Smooth muscle cell (in vitro differentiated cells): ENCODE results near the gene RNF130. TPM values are rescaled to one million over a fixed set of nuclear protein-coding genes. Genes with fewer than 3 reads are reported as not detected.

Experiments used
- DNase-seq: peaks from one replicate; lab custom pipeline; 2025; ENCODE audit not compliant: unreplicated experiment; lab: John Stamatoyannopoulos, UW
- H2AFZ ChIP-seq: fragments of 200-600 bp; sonication (generic); 2 replicates; pipeline ENCODE4 v1.6.0; 2016; ENCODE audit warnings: antibody characterized with exemption, low read depth, mild to moderate bottlenecking
- H3F3A ChIP-seq: fragments of 200-600 bp; sonication (generic); 2 replicates; pipeline ENCODE4 v1.6.0; 2017; ENCODE audit warnings: antibody characterized with exemption, low read depth
- H3K27ac ChIP-seq: fragments of 200-600 bp; sonication (generic); 2 replicates; pipeline ENCODE4 v1.5.1; 2016; ENCODE audit warnings: low read depth, mild to moderate bottlenecking
- H3K27me3 ChIP-seq: fragments of 200-600 bp; sonication (generic); 2 replicates; pipeline ENCODE4 v1.6.1; 2016; ENCODE audit warnings: low read depth, mild to moderate bottlenecking
- H3K36me3 ChIP-seq: fragments of 200-600 bp; sonication (generic); 2 replicates; pipeline ENCODE4 v1.5.1; 2016; ENCODE audit warnings: low read depth
- H3K4me1 ChIP-seq: fragments of 200-600 bp; sonication (generic); 2 replicates; pipeline ENCODE4 v1.5.1; 2016; ENCODE audit warnings: low read depth
- H3K4me2 ChIP-seq: fragments of 200-600 bp; sonication (generic); 2 replicates; pipeline ENCODE4 v1.6.0; 2016; ENCODE audit warnings: mild to moderate bottlenecking
- H3K4me3 ChIP-seq: fragments of 200-600 bp; sonication (generic); 2 replicates; pipeline ENCODE4 v1.5.1; 2016; ENCODE audit warnings: mild to moderate bottlenecking
- H3K79me2 ChIP-seq: fragments of 200-600 bp; sonication (generic); 2 replicates; pipeline ENCODE4 v1.6.0; 2016; ENCODE audit warnings: low read depth, mild to moderate bottlenecking
- H3K9ac ChIP-seq: fragments of 200-600 bp; sonication (generic); 2 replicates; pipeline ENCODE4 v1.6.0; 2016; ENCODE audit warnings: low read depth
- H3K9me3 ChIP-seq: fragments of 200-600 bp; sonication (generic); replicated peaks from 2 replicates; pipeline ENCODE4 v1.5.1; 2016; ENCODE audit warnings: low read depth
- H4K20me1 ChIP-seq: fragments of 200-600 bp; sonication (generic); 2 replicates; pipeline ENCODE4 v1.6.0; 2016; ENCODE audit warnings: low read depth
- WGBS: methylation state at CpG from one replicate; pipeline ENCODE4 v1.1.7; 2016; ENCODE audit warnings: low lambda C conversion rate; 5-methylcytosine and 5-hydroxymethylcytosine counted together
- polyA plus RNA-seq: library from polyadenylated mRNA; unstranded; fragments of >200 nt; fragmentation: Nextera tagmentation; extraction: Ambion mirVana; gene quantifications from 2 replicates; pipeline ENCODE4 v1.2.1, GENCODE V29; 2016
- total RNA-seq: library from RNA; depleted of rRNA; stranded (reverse); fragments of >200 nt; gene quantifications from 2 replicates; pipeline ENCODE4 v1.2.3, GENCODE V29; 2014
- TF ChIP-seq, protein P1 (sequence below): fragments of 200-600 bp; sonication (generic); IDR thresholded peaks from 2 replicates; pipeline ENCODE4 v1.5.1; 2017; ENCODE audit warnings: borderline replicate concordance, mild to moderate bottlenecking, antibody characterized with exemption; ENCODE audit not compliant: insufficient read depth, poor library complexity, severe bottlenecking

The RNF130 gene
- total and polyA plus RNA-seq, 2 experiments from 2014 or later = 32.4 to 37.5 TPM

DNA sequence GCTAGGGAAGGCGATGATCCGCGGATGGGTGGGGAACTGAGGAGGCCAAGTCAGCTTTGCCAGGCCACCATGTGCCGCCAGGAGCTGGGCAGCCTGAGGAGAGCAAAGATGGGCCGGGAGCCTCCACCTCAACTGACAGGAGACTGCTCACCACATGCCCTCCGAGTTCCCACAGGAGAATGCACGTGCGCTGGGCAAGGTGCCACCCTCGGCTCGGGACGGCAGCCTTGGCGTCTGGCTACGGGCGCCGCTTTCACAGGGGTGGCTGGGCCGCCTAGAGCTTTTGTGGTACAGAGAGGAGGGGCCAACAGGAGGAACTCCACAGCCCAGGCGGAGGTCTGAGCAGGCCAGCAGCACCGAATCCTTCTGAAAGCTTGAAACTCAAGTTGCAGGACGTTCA, 158.6 kb downstream of the RNF130 start:
- H3K4me1 ChIP-seq = no peaks in the 10 kb centered on the region
- H3K9me3 ChIP-seq = no peaks in the 10 kb centered on the region
- no peaks in the 10 kb centered on the region for H4K20me1 ChIP-seq
- TF ChIP-seq, protein P1, sequence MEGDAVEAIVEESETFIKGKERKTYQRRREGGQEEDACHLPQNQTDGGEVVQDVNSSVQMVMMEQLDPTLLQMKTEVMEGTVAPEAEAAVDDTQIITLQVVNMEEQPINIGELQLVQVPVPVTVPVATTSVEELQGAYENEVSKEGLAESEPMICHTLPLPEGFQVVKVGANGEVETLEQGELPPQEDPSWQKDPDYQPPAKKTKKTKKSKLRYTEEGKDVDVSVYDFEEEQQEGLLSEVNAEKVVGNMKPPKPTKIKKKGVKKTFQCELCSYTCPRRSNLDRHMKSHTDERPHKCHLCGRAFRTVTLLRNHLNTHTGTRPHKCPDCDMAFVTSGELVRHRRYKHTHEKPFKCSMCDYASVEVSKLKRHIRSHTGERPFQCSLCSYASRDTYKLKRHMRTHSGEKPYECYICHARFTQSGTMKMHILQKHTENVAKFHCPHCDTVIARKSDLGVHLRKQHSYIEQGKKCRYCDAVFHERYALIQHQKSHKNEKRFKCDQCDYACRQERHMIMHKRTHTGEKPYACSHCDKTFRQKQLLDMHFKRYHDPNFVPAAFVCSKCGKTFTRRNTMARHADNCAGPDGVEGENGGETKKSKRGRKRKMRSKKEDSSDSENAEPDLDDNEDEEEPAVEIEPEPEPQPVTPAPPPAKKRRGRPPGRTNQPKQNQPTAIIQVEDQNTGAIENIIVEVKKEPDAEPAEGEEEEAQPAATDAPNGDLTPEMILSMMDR = no peak
- 96% methylated on average over 19 of the region's 19 CpGs for WGBS
- no peaks in the 10 kb centered on the region for H3K36me3 ChIP-seq
- H3K79me2 ChIP-seq = no peaks in the 10 kb centered on the region
- no peak overlapping the region for H3K4me2 ChIP-seq
- no peak overlapping the region for H3K27ac ChIP-seq
- DNase-seq = no peak
- no peak overlapping the region for H3K4me3 ChIP-seq
- no peak overlapping the region for H3K9ac ChIP-seq
- H3K27me3 ChIP-seq = no peaks in the 10 kb centered on the region
- H3F3A ChIP-seq = no peaks in the 10 kb centered on the region
- no peak overlapping the region for H2AFZ ChIP-seq

DNA sequence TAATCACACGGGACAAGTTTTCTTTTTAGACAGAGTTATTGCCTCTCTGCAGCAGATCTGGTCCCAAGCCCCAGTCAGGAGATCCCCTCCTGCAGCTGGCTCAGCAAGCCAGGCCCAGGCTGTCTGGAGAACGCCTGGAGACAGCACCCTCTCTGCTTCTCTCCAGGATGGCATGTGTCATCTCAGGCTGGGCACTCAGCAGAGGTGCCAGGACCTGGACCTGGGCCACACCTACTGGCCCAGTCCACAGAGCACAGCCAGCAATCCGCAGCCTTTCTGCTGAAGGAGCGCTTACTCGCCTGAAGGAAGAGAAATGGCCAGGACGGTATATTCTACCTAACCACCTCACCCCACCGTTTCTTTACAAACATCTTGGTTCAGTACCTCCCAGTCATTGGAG, 159.2 kb downstream of the RNF130 start:
- Histone ChIP-seq H4K20me1 (no peaks in the 10 kb centered on the region), H3K4me3 (no peak overlapping the region), H3K9ac (no peak overlapping the region), H2AFZ (no peak overlapping the region), H3K9me3 (no peaks in the 10 kb centered on the region), H3K4me1 (no peaks in the 10 kb centered on the region), H3K36me3 (no peaks in the 10 kb centered on the region), H3K27me3 (no peaks in the 10 kb centered on the region), H3K4me2 (no peak overlapping the region), H3F3A (no peaks in the 10 kb centered on the region), H3K27ac (no peak overlapping the region), H3K79me2 (no peaks in the 10 kb centered on the region)
- TF ChIP-seq, protein P1 = no peak
- DNase-seq = no peak
- 93% methylated on average over 7 of the region's 7 CpGs for WGBS

DNA sequence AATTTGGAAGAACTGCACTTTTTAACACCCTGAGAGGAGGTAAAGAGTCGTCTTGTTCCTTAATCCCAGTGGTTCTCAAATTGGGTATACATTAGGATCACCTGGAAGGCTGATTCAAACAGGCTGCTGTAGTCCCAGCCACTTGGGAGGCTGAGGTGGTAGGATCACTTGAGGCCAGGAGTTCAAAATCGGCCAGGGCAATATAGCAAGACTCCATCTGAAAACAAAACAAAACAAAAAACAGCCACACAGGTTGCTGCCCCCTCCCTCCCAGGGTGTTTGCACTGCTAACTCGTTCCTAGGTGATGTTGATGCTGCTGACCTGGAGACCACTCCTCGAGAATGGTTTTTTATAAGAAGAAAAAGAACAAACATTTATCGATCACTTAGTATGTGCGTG, 162.3 kb downstream of the RNF130 start:
- TF ChIP-seq, protein P1 = no peak
- Histone ChIP-seq H3K36me3 (no peaks in the 10 kb centered on the region), H3F3A (no peaks in the 10 kb centered on the region), H4K20me1 (peaks cover 13% of the 10 kb centered on the region), H3K4me2 (no peak overlapping the region), H3K27me3 (no peaks in the 10 kb centered on the region), H3K4me3 (no peak overlapping the region), H3K27ac (no peak overlapping the region), H2AFZ (no peak overlapping the region), H3K79me2 (peaks cover 13% of the 10 kb centered on the region), H3K9ac (no peak overlapping the region), H3K4me1 (no peaks in the 10 kb centered on the region), H3K9me3 (no peaks in the 10 kb centered on the region)
- WGBS = 93% methylated on average over 6 of the region's 6 CpGs
- DNase-seq = no peak

DNA sequence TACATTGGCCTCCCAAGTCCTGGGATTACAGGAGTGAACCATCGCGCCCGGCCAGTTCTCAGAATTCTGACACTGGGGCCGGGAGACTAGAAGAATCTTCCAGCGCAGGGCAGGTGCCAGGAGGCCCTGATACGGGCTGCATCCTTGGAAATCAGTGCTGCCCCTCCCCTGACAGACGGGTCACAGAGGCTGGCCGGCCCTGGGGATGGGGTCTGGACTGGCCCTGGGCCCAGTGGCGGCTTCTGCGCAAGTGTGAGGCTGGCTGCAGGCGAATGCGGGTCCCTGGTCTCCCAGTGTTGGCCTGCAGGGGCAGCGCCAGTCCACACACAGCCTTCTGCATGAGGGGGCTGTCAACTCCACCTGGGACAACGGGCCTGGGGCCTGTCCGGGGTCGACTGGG, 163.0 kb downstream of the RNF130 start:
- Histone ChIP-seq H3K4me1 (no peaks in the 10 kb centered on the region), H3K9me3 (no peaks in the 10 kb centered on the region), H3K9ac (no peak overlapping the region), H3K79me2 (peaks cover 13% of the 10 kb centered on the region), H3K27ac (no peak overlapping the region), H3K4me2 (no peak overlapping the region), H2AFZ (no peak overlapping the region), H3K27me3 (no peaks in the 10 kb centered on the region), H3K36me3 (no peaks in the 10 kb centered on the region), H3K4me3 (no peak overlapping the region), H3F3A (no peaks in the 10 kb centered on the region), H4K20me1 (peaks cover 13% of the 10 kb centered on the region)
- 89% methylated on average over 14 of the region's 16 CpGs for WGBS
- DNase-seq = no peak
- TF ChIP-seq, protein P1 = no peak
